Testis (tissue), 3 donors: Measurements from ENCODE around the gene ZBTB18. TPM values are rescaled to one million over a fixed set of nuclear protein-coding genes. Genes with fewer than 3 reads are reported as not detected.

Experiments used
- DNase-seq: peaks from one replicate; pipeline ENCODE4 v3.0.0-alpha.2; 2019
- H3K27ac ChIP-seq, 2 donors: fragments of 200-600 bp; sonication (generic); one replicate each; pipeline ENCODE4 v1.5.1; 2019
- H3K27me3 ChIP-seq: fragments of 200-600 bp; sonication (generic); one replicate; pipeline ENCODE4 v1.5.1; 2019
- H3K36me3 ChIP-seq: fragments of 200-600 bp; sonication (generic); one replicate; pipeline ENCODE4 v1.5.1; 2017; ENCODE audit warnings: low read depth; ENCODE audit errors: missing control alignments
- H3K4me1 ChIP-seq: fragments of 200-600 bp; sonication (generic); one replicate; pipeline ENCODE4 v1.5.1; 2019
- H3K4me3 ChIP-seq, 2 donors: fragments of 200-600 bp; sonication (generic); one replicate each; pipeline ENCODE4 v1.5.1; 2017 to 2019
- H3K9me3 ChIP-seq: fragments of 200-600 bp; sonication (generic); one replicate; pipeline ENCODE4 v1.5.1; 2017
- CTCF ChIP-seq, 3 experiments: fragments of 450-650 bp in 2 of 3; fragments of 200-600 bp in 1 of 3; sonication (generic) in 1 of 3; IDR thresholded peaks; one replicate each; pipeline ENCODE4 v1.5.1; 2016 to 2019; ENCODE audit warnings: antibody characterized with exemption in 3 of 3, mild to moderate bottlenecking in 2 of 3, moderate library complexity in 1 of 3
- POLR2A ChIP-seq: fragments of 450-650 bp; IDR thresholded peaks from one replicate; pipeline ENCODE4 v1.6.1; 2017; ENCODE audit warnings: antibody characterized with exemption, mild to moderate bottlenecking, moderate library complexity
- WGBS, 2 donors: methylation state at CpG; one replicate each; pipeline ENCODE4 v1.1.5; 2018; 5-methylcytosine and 5-hydroxymethylcytosine counted together
- intact Hi-C: fragments of 100-400 bp; cut with DNase I; formaldehyde crosslinking; loops from one replicate; pipeline ENCODE4 v1.15.1; 2023; ENCODE audit warnings: low total_unique reads
- polyA plus RNA-seq: library from polyadenylated mRNA; stranded (reverse); fragments of 350-450 nt; fragmentation: Illumina TruSeq; extraction: RNeasy Lipid Tissue Mini Kit (QIAGEN cat#74804); gene quantifications from one replicate; pipeline ENCODE4 v1.2.3, GENCODE V29; 2014; ENCODE audit warnings: low read depth, low replicate concordance; ENCODE audit not compliant: insufficient read depth
- total RNA-seq, 2 donors: library from RNA; depleted of rRNA; stranded (reverse); fragments of >200 nt; gene quantifications; one replicate each; pipeline ENCODE4 v1.2.3, GENCODE V29; 2016

Gene ZBTB18
- total and polyA plus RNA-seq, 3 donors from 2014 or later, result 45.0 to 61.9 (median 54.3) TPM

GRCh38 chr1:244067893-244068292, 16.8 kb downstream of the ZBTB18 start:
- Histone ChIP-seq H3K9me3 (no peaks in the 10 kb centered on the region), H3K27me3 (no peaks in the 10 kb centered on the region), H3K4me1 (no peaks in the 10 kb centered on the region), H3K27ac (no peak overlapping the region), H3K36me3 (no peaks in the 10 kb centered on the region), H3K4me3 (no peak overlapping the region)
- no peak for DNase-seq
- intact Hi-C loops, result no loop called here
- 59 to 63% methylated on average over 4 of the region's 4 CpGs for WGBS, 2 donors
- TF ChIP-seq POLR2A (no peak), CTCF (IDR thresholded peaks at IDR 0.05) (no peak)

GRCh38 chr1:244068567-244068966, 17.5 kb downstream of the ZBTB18 start:
- H3K4me1 ChIP-seq, result no peaks in the 10 kb centered on the region
- H3K27me3 ChIP-seq, result no peaks in the 10 kb centered on the region
- H3K4me3 ChIP-seq, result no peak overlapping the region
- no peak for TF ChIP-seq POLR2A
- no peak for TF ChIP-seq CTCF (IDR thresholded peaks at IDR 0.05)
- no peaks in the 10 kb centered on the region for H3K36me3 ChIP-seq
- intact Hi-C loops, result no loop called here
- whole genome bisulfite sequencing, 2 donors, result 94 to 96% methylated on average over 6 of the region's 6 CpGs
- no peak overlapping the region for H3K27ac ChIP-seq
- no peaks in the 10 kb centered on the region for H3K9me3 ChIP-seq
- no peak for DNase-seq

GRCh38 chr1:244069326-244069898, 18.3 kb downstream of the ZBTB18 start:
- TF ChIP-seq CTCF (IDR thresholded peaks at IDR 0.05), result no peak
- no peak for TF ChIP-seq POLR2A
- intact Hi-C loops, result no loop called here
- Histone ChIP-seq H3K36me3 (no peaks in the 10 kb centered on the region), H3K27me3 (no peaks in the 10 kb centered on the region), H3K9me3 (no peaks in the 10 kb centered on the region), H3K4me1 (no peaks in the 10 kb centered on the region), H3K4me3 (no peak overlapping the region), H3K27ac (no peak overlapping the region)
- no peak for DNase-seq
- WGBS, 2 donors, result 78 to 88% methylated on average over 8 of the region's 8 CpGs

GRCh38 chr1:244074559-244075171, 23.6 kb downstream of the ZBTB18 start:
- intact Hi-C loops, result no loop called here
- 72 to 77% methylated on average over 19 of the region's 19 CpGs for WGBS, 2 donors

More at GRCh38 chr1:244074559-244075171, 23.6 kb downstream of the ZBTB18 start:
- TF ChIP-seq POLR2A (no peak), CTCF (IDR thresholded peaks at IDR 0.05) (no peak)
- H3K36me3 ChIP-seq, result no peaks in the 10 kb centered on the region
- no peaks in the 10 kb centered on the region for H3K9me3 ChIP-seq
- no peak overlapping the region for H3K4me3 ChIP-seq
- DNase-seq, result no peak
- H3K27ac ChIP-seq, result no peak overlapping the region
- no peaks in the 10 kb centered on the region for H3K4me1 ChIP-seq
- no peaks in the 10 kb centered on the region for H3K27me3 ChIP-seq
